Neural progenitor cell (in vitro differentiated cells): ENCODE measurements around the gene FBF1.
"Not testable (repeated sequence)": the region's sequence is repeated elsewhere in the genome, so short reads cannot be mapped to it uniquely, and the experiment has no call there.

Experiments used
- CTCF ChIP-seq: fragments of 200-600 bp; sonication (generic); IDR thresholded peaks from 2 replicates; pipeline ENCODE4 v1.5.1; 2017; ENCODE audit warnings: antibody characterized with exemption, mild to moderate bottlenecking
- EZH2phosphoT487 ChIP-seq: fragments of 200-600 bp; sonication (generic); IDR thresholded peaks from 2 replicates; pipeline ENCODE4 v1.6.1; 2017; ENCODE audit warnings: antibody characterized with exemption

GRCh38 chr17:75885860-75886259, 55.0 kb downstream of the FBF1 start:
- not testable (repeated sequence) for TF ChIP-seq CTCF, EZH2phosphoT487
